Activated CD4-positive, alpha-beta T cell treated with anti-CD3 and anti-CD28 coated beads, Interleukin-2, amount 10 ng/mL, durations not matched to agents 7 days and 5 days (primary cell): Measurements from ENCODE around the gene COA8. TPM values are rescaled to one million over a fixed set of nuclear protein-coding genes. Genes with fewer than 3 reads are reported as not detected.

ENCODE experiments used
- CTCF ChIA-PET: fragments of 350-600 bp; sonication (Branson Sonifier 250); formaldehyde crosslinking; loops from one replicate; lab custom pipeline; 2021; ENCODE audit warnings: antibody characterized with exemption; lab: Charles Lee
- POLR2A ChIA-PET: fragments of 350-600 bp; sonication (Branson Sonifier 250); formaldehyde crosslinking; loops from one replicate; lab custom pipeline; 2021; ENCODE audit warnings: antibody characterized with exemption; lab: Charles Lee
- DNase-seq: peaks from one replicate; pipeline ENCODE4 v3.0.0-alpha.2; 2020
- H3K27ac Mint-ChIP-seq: one replicate; pipeline ENCODE4 v1.8.0; 2021; ENCODE audit warnings: mild to moderate bottlenecking, moderate library complexity, mixed read lengths
- H3K27me3 Mint-ChIP-seq: one replicate; pipeline ENCODE4 v1.8.0; 2021; ENCODE audit warnings: mixed read lengths
- H3K36me3 Mint-ChIP-seq: one replicate; pipeline ENCODE4 v1.8.0; 2021; ENCODE audit warnings: low read depth, mixed read lengths
- H3K4me1 Mint-ChIP-seq: one replicate; pipeline ENCODE4 v1.8.0; 2021; ENCODE audit warnings: mixed read lengths
- H3K4me3 Mint-ChIP-seq: one replicate; pipeline ENCODE4 v1.8.0; 2021; ENCODE audit warnings: mild to moderate bottlenecking, moderate library complexity, mixed read lengths
- H3K9me3 Mint-ChIP-seq: one replicate; pipeline ENCODE4 v1.8.0; 2021; ENCODE audit warnings: mixed read lengths
- total RNA-seq, 2 experiments: library from RNA; stranded (reverse); gene quantifications; one replicate each; pipeline ENCODE4 v1.2.3, GENCODE V29; 2021

COA8 gene
- total RNA-seq, 2 experiments from 2014 or later: 24.7 to 24.9 TPM

GRCh38 chr14:103633391-103633790 lies 70.6 kb downstream of the COA8 start:
- Mint-ChIP-seq H3K4me3 (no peak overlapping the region), H3K27me3 (no peaks in the 10 kb centered on the region), H3K27ac (no peak overlapping the region), H3K4me1 (peaks cover 47% of the 10 kb centered on the region), H3K9me3 (no peaks in the 10 kb centered on the region), H3K36me3 (peaks cover 16% of the 10 kb centered on the region)
- ChIA-PET POLR2A (no interaction called here), CTCF (no interaction called here)
- DNase-seq: no peak

GRCh38 chr14:103634156-103634555 lies 71.4 kb downstream of the COA8 start:
- Mint-ChIP-seq H3K4me1 (peaks cover 50% of the 10 kb centered on the region), H3K36me3 (peaks cover 16% of the 10 kb centered on the region), H3K27me3 (no peaks in the 10 kb centered on the region), H3K27ac (no peak overlapping the region), H3K4me3 (no peak overlapping the region), H3K9me3 (no peaks in the 10 kb centered on the region)
- DNase-seq: no peak
- CTCF ChIA-PET: interaction anchor here (0.6 to 1.0 kb wide), 2 partner anchors 27 to 337 kb away, joined by 3 to 5 read pairs; no protein-coding TSS in a partner anchor
- POLR2A ChIA-PET: no interaction called here

GRCh38 chr14:103638594-103638993 lies 75.8 kb downstream of the COA8 start:
- Mint-ChIP-seq H3K27me3 (no peaks in the 10 kb centered on the region), H3K36me3 (peaks cover 13% of the 10 kb centered on the region), H3K9me3 (no peaks in the 10 kb centered on the region), H3K4me3 (no peak overlapping the region), H3K27ac (no peak overlapping the region), H3K4me1 (peaks cover 36% of the 10 kb centered on the region)
- ChIA-PET POLR2A (no interaction called here), CTCF (no interaction called here)
- DNase-seq: no peak

Other genes with a start within 250 kb of the COA8 start
- 100 to 1,000 TPM; 176 to 179 TPM for gene EIF5, start 228.7 kb upstream of the COA8 start, total RNA-seq
- gene MARK3, start 177.5 kb upstream of the COA8 start, total RNA-seq: 10 to 100 TPM; 78.6 to 81.4 TPM
- gene CKB, start 40.1 kb upstream of the COA8 start, total RNA-seq: under 1 TPM; 0.52 to 0.67 TPM
- gene TRMT61A, start 33.8 kb upstream of the COA8 start, total RNA-seq: 1 to 10 TPM; 7.0 to 8.8 TPM
- gene BAG5, start 303 bp upstream of the COA8 start, total RNA-seq: 10 to 100 TPM; 29.8 to 30.5 TPM
- 100 to 1,000 TPM; 126 to 135 TPM for gene KLC1, start 66.3 kb downstream of the COA8 start, total RNA-seq
- gene XRCC3, start 152.5 kb downstream of the COA8 start, total RNA-seq: 10 to 100 TPM; 36.4 to 37.4 TPM
- 10 to 100 TPM; 16.9 to 17.2 TPM for gene ZFYVE21, start 152.8 kb downstream of the COA8 start, total RNA-seq